H1 (cell line): ENCODE measurements around the gene IRF2BP1. TPM values are rescaled to one million over a fixed set of nuclear protein-coding genes. Genes with fewer than 3 reads are reported as not detected.

Experiments used
- CTCF ChIA-PET: fragments of 300-600 bp; sonication (Branson Sonifier 250); formaldehyde crosslinking; loops from one replicate; lab custom pipeline; 2021; ENCODE audit not compliant: partially characterized antibody; lab: Charles Lee
- POLR2A ChIA-PET: fragments of 300-600 bp; sonication (Branson Sonifier 250); formaldehyde crosslinking; loops from one replicate; lab custom pipeline; 2021; ENCODE audit warnings: inconsistent platforms; ENCODE audit not compliant: partially characterized antibody; lab: Charles Lee
- DNase-seq, 2 experiments: peaks; one replicate each; pipeline versions ENCODE4 v3.0.0 to v3.0.0-alpha.2; 2010 to 2022; ENCODE audit warnings: low spot score in 2 of 2, low read depth in 1 of 2, mixed read lengths in 1 of 2
- FAIRE-seq: peaks from 2 replicates; lab custom pipeline; 2011; peaks lifted over from hg19 to GRCh38; lab: Jason Lieb, UNC
- H2AFZ ChIP-seq: 2 replicates; pipeline ENCODE4 v1.8.1; 2012; ENCODE audit warnings: low read length, inconsistent platforms
- H2AK5ac ChIP-seq: 2 replicates; pipeline ENCODE4 v1.6.1; 2013; ENCODE audit warnings: low read depth, low read length
- H2BK120ac ChIP-seq: replicated peaks from 2 replicates; pipeline ENCODE3; 2013; ENCODE audit warnings: low read depth, low read length, inconsistent platforms
- H2BK12ac ChIP-seq: 2 replicates; pipeline ENCODE4 v1.6.1; 2013; ENCODE audit warnings: low read depth, low read length
- H2BK15ac ChIP-seq: 2 replicates; pipeline ENCODE4 v1.6.1; 2013; ENCODE audit warnings: low read length
- H2BK20ac ChIP-seq: 2 replicates; pipeline ENCODE4 v1.6.1; 2013; ENCODE audit warnings: low read length
- H2BK5ac ChIP-seq: 2 replicates; pipeline ENCODE4 v1.6.1; 2013; ENCODE audit warnings: low read depth, low read length
- H3K14ac ChIP-seq: 2 replicates; pipeline ENCODE4 v1.6.1; 2013; ENCODE audit warnings: inconsistent platforms; ENCODE audit not compliant: insufficient read length
- H3K18ac ChIP-seq: 2 replicates; pipeline ENCODE4 v1.6.1; 2013; ENCODE audit warnings: low read length; ENCODE audit errors: extremely low read depth
- H3K23ac ChIP-seq: 2 replicates; pipeline ENCODE4 v1.6.1; 2013; ENCODE audit warnings: inconsistent platforms; ENCODE audit not compliant: insufficient read length
- H3K23me2 ChIP-seq: 2 replicates; pipeline ENCODE4 v1.6.1; 2013; ENCODE audit warnings: low read depth, low read length
- H3K27ac ChIP-seq: 2 replicates; pipeline ENCODE4 v1.6.1; 2011; ENCODE audit warnings: low read depth, low read length, inconsistent platforms
- H3K27me3 ChIP-seq, 4 experiments: replicated peaks in 1 of 4; 1 replicate in 1 of 4; 2 replicates in 3 of 4; pipeline versions ENCODE4 v1.6.1 to v1.8.1; 2011 to 2013; ENCODE audit warnings: low read length in 3 of 4, mild to moderate bottlenecking in 3 of 4, inconsistent platforms in 2 of 4, mixed read lengths in 2 of 4, moderate library complexity in 1 of 4; ENCODE audit not compliant: control insufficient read depth in 3 of 4, insufficient read depth in 3 of 4; ENCODE audit errors: extremely low read depth in 1 of 4
- H3K36me3 ChIP-seq, 4 experiments: 2 replicates each; pipeline versions ENCODE4 v1.6.1 to v1.8.1; 2011 to 2013; ENCODE audit warnings: mild to moderate bottlenecking in 4 of 4, low read length in 3 of 4, moderate library complexity in 2 of 4, control low read depth in 1 of 4, inconsistent platforms in 1 of 4; ENCODE audit not compliant: insufficient read depth in 4 of 4, control insufficient read depth in 2 of 4
- H3K4ac ChIP-seq: replicated peaks from 2 replicates; pipeline ENCODE3; 2013; ENCODE audit warnings: low read length, low read depth, mixed read lengths, inconsistent platforms; ENCODE audit not compliant: insufficient read length
- H3K4me1 ChIP-seq, 4 experiments: replicated peaks in 1 of 4; 1 replicate in 1 of 4; 2 replicates in 3 of 4; pipeline versions ENCODE4 v1.6.1 to v1.8.1; 2011 to 2013; ENCODE audit warnings: low read length in 3 of 4, inconsistent platforms in 2 of 4, mixed read lengths in 1 of 4; ENCODE audit not compliant: insufficient read depth in 4 of 4, control insufficient read depth in 3 of 4
- H3K4me2 ChIP-seq, 2 experiments: 2 replicates each; pipeline versions ENCODE4 v1.6.1 to v1.8.1; 2011 to 2013; ENCODE audit warnings: low read depth in 2 of 2, low read length in 2 of 2, control low read depth in 1 of 2, inconsistent platforms in 1 of 2, mild to moderate bottlenecking in 1 of 2; ENCODE audit not compliant: insufficient read depth in 1 of 2
- H3K4me3 ChIP-seq, 4 experiments: fragments of 200-600, 300-600 bp in 1 of 4; sonication (generic), shearing (Covaris generic), sonication (Bioruptor Twin) in 1 of 4; 2 replicates each; pipeline versions ENCODE4 v1.5.1 to v1.8.1; 2011 to 2016; ENCODE audit warnings: low read length in 4 of 4, low read depth in 3 of 4, control low read depth in 2 of 4, inconsistent platforms in 2 of 4, mild to moderate bottlenecking in 2 of 4, mixed read lengths in 1 of 4, moderate library complexity in 1 of 4; ENCODE audit not compliant: insufficient read depth in 2 of 4; ENCODE audit errors: extremely low read depth in 1 of 4
- H3K56ac ChIP-seq: replicated peaks from 2 replicates; pipeline ENCODE3; 2013; ENCODE audit warnings: low read depth, mild to moderate bottlenecking, mixed read lengths, low read length, inconsistent platforms; ENCODE audit not compliant: insufficient read length
- H3K79me1 ChIP-seq: 2 replicates; pipeline ENCODE4 v1.6.1; 2013; ENCODE audit warnings: low read depth, low read length, control low read depth
- H3K79me2 ChIP-seq, 2 experiments: 2 replicates each; pipeline versions ENCODE4 v1.6.1 to v1.8.1; 2012 to 2013; ENCODE audit warnings: low read length in 2 of 2, mild to moderate bottlenecking in 2 of 2, inconsistent platforms in 1 of 2; ENCODE audit not compliant: insufficient read depth in 2 of 2, control insufficient read depth in 1 of 2
- H3K9ac ChIP-seq, 4 experiments: replicated peaks in 1 of 4; 1 replicate in 1 of 4; 2 replicates in 3 of 4; pipeline versions ENCODE4 v1.6.1 to v1.8.1; 2011 to 2013; ENCODE audit warnings: low read depth in 3 of 4, low read length in 3 of 4, control low read depth in 2 of 4, mild to moderate bottlenecking in 2 of 4, moderate library complexity in 2 of 4, inconsistent platforms in 1 of 4; ENCODE audit errors: extremely low read depth in 1 of 4
- H3K9me3 ChIP-seq, 2 experiments: 2 replicates each; pipeline versions ENCODE4 v1.6.1 to v1.8.1; 2012 to 2013; ENCODE audit warnings: mild to moderate bottlenecking in 2 of 2, moderate library complexity in 2 of 2, control low read depth in 1 of 2, inconsistent platforms in 1 of 2, low read depth in 1 of 2, low read length in 1 of 2, mixed read lengths in 1 of 2; ENCODE audit not compliant: insufficient read depth in 2 of 2
- H4K20me1 ChIP-seq, 2 experiments: replicated peaks in 1 of 2; 2 replicates each; pipeline versions ENCODE3 to v1.8.1; 2011 to 2013; ENCODE audit warnings: inconsistent platforms in 2 of 2, low read length in 2 of 2, mild to moderate bottlenecking in 1 of 2; ENCODE audit not compliant: insufficient read depth in 2 of 2, control insufficient read depth in 1 of 2
- H4K5ac ChIP-seq: 2 replicates; pipeline ENCODE4 v1.6.1; 2013; ENCODE audit warnings: low read length, low read depth, mixed read lengths, inconsistent platforms; ENCODE audit not compliant: insufficient read length
- H4K8ac ChIP-seq: 2 replicates; pipeline ENCODE4 v1.8.0; 2013; ENCODE audit warnings: mild to moderate bottlenecking, moderate library complexity, low read length, inconsistent platforms; ENCODE audit not compliant: insufficient read depth; ENCODE audit errors: extremely low read depth
- H4K91ac ChIP-seq: replicated peaks from 2 replicates; pipeline ENCODE3; 2013; ENCODE audit warnings: low read length, mixed read lengths, inconsistent platforms; ENCODE audit not compliant: insufficient read length
- CHD1 ChIP-seq: IDR thresholded peaks from 2 replicates; pipeline ENCODE4 v1.6.1; 2012; ENCODE audit warnings: low read depth, low read length, improper control_type of control experiment
- E2F6 ChIP-seq: IDR thresholded peaks from 2 replicates; pipeline ENCODE4 v1.6.1; 2012; ENCODE audit warnings: inconsistent platforms
- FOSL1 ChIP-seq: IDR thresholded peaks from 2 replicates; pipeline ENCODE4 v1.6.1; 2011; ENCODE audit warnings: mild to moderate bottlenecking, low read depth, low read length, moderate library complexity; ENCODE audit not compliant: insufficient read depth
- GABPA ChIP-seq: IDR thresholded peaks from 2 replicates; pipeline ENCODE4 v1.6.1; 2011; ENCODE audit warnings: mild to moderate bottlenecking, low read length, moderate library complexity, borderline replicate concordance; ENCODE audit not compliant: insufficient read depth
- POLR2A ChIP-seq, 2 experiments: IDR thresholded peaks; 1 replicate in 1 of 2; 2 replicates in 1 of 2; pipeline ENCODE4 v1.6.1; 2011; ENCODE audit warnings: low read depth in 2 of 2, low read length in 2 of 2, mild to moderate bottlenecking in 2 of 2; ENCODE audit errors: control extremely low read depth in 1 of 2
- SP1 ChIP-seq: IDR thresholded peaks from 2 replicates; pipeline ENCODE4 v1.6.1; 2011; ENCODE audit warnings: low read depth, low read length
- TCF12 ChIP-seq: IDR thresholded peaks from 2 replicates; pipeline ENCODE4 v1.6.1; 2011; ENCODE audit warnings: low read depth, mild to moderate bottlenecking, low read length
- WGBS, 2 experiments: shearing (Covaris generic) in 1 of 2; methylation state at CpG; one replicate each; pipeline versions ENCODE4 v1.1.6 to v1.1.7; 2013 to 2015; ENCODE audit warnings: low lambda C conversion rate in 2 of 2, mixed read lengths in 2 of 2, inconsistent platforms in 1 of 2, low coverage in 1 of 2, missing lambda C conversion rate in 1 of 2; ENCODE audit not compliant: insufficient replicate concordance in 2 of 2, insufficient coverage in 1 of 2, insufficient read length in 1 of 2; ENCODE audit errors: extremely low coverage in 1 of 2, missing lambda C conversion rate in 1 of 2; 5-methylcytosine and 5-hydroxymethylcytosine counted together
- polyA plus RNA-seq, 7 experiments: library from polyadenylated mRNA; depleted of rRNA in 3 of 7; stranded (reverse) in 5 of 7; unstranded in 2 of 7; fragments of >200 nt in 5 of 7; fragments of 200-250 nt in 2 of 7; gene quantifications; 1 replicate in 5 of 7; 2 replicates in 1 of 7; 4 replicates in 1 of 7; pipeline versions ENCODE4 v1.2.1 to v1.2.3, GENCODE V29; 2011 to 2013; ENCODE audit warnings: missing spikeins in 2 of 7, mixed read lengths in 2 of 7
- total RNA-seq: library from RNA; stranded (reverse); fragmentation: NEBNext Ultra II Directional; extraction: Animal tissue kit (Norgen Biotek cat#: 25700); gene quantifications from 2 replicates; pipeline ENCODE4 v1.2.1, GENCODE V29; 2021

IRF2BP1 gene
- total and polyA plus RNA-seq, 2 of the 8 experiments (the other 6 are each of a cell fraction or from before 2014, with no cell fraction given), result 12.1 to 24.4 TPM

GRCh38 chr19:45834970-45835369 is 51.0 kb downstream of the IRF2BP1 start:
- H3K4me2 ChIP-seq, result no peak overlapping the region
- no peak overlapping the region for H2AK5ac ChIP-seq
- no peak overlapping the region for H4K91ac ChIP-seq
- H3K4me1 ChIP-seq, result no peaks in the 10 kb centered on the region
- no peak overlapping the region for H3K23ac ChIP-seq
- no peak overlapping the region for H2BK12ac ChIP-seq
- no peak overlapping the region for H3K4ac ChIP-seq
- ChIA-PET CTCF (interaction anchor here (0.6 to 4.3 kb wide), 4 partner anchors 13 to 86 kb away, joined by 3 to 24 read pairs (median 4); no protein-coding TSS in a partner anchor), POLR2A (interaction anchor here (0.9 to 1.9 kb wide), 2 partner anchors 10 to 38 kb away, joined by 4 to 11 read pairs; no protein-coding TSS in a partner anchor)
- WGBS, 2 experiments, result 89% methylated on average over 7 of the region's 7 CpGs; no CpG with 5 or more reads in 1 of the 2 experiments
- H2AFZ ChIP-seq, result no peak overlapping the region
- no peak overlapping the region for H2BK120ac ChIP-seq
- H3K18ac ChIP-seq, result no peak overlapping the region
- DNase-seq (no peak), FAIRE-seq (no peak)
- no peak overlapping the region for H3K27ac ChIP-seq
- no peak overlapping the region for H2BK15ac ChIP-seq
- peaks cover 0 to 4% of the 10 kb centered on the region in 2 experiments; a peak in 1 of 4 replicates for H3K9me3 ChIP-seq
- no peak overlapping the region for H3K14ac ChIP-seq
- no peak overlapping the region for H3K56ac ChIP-seq
- no peak overlapping the region for H3K4me3 ChIP-seq
- H3K79me2 ChIP-seq, result no peaks in the 10 kb centered on the region
- TF ChIP-seq TCF12 (no peak), FOSL1 (no peak), POLR2A (IDR thresholded peaks at IDR 0.05; ENCODE audit: control extremely low read depth in 1 of 2, low read depth in 2 of 2, low read length in 2 of 2) (no peak), SP1 (no peak), CHD1 (no peak), GABPA (no peak), E2F6 (no peak)
- no peak overlapping the region for H3K9ac ChIP-seq
- H2BK20ac ChIP-seq, result no peak overlapping the region
- no peak overlapping the region for H4K5ac ChIP-seq
- H3K79me1 ChIP-seq, result no peaks in the 10 kb centered on the region
- no peak overlapping the region for H2BK5ac ChIP-seq
- H3K23me2 ChIP-seq, result no peaks in the 10 kb centered on the region
- H4K8ac ChIP-seq, result no peak overlapping the region
- peaks cover 39 to 84% (median 64%) of the 10 kb centered on the region in 4 experiments for H3K36me3 ChIP-seq
- H3K27me3 ChIP-seq, result no peaks in the 10 kb centered on the region
- peaks cover 0 to 9% of the 10 kb centered on the region in 2 experiments for H4K20me1 ChIP-seq
